SKM-1 (cell line): Measurements from ENCODE around the gene COL5A1.
"Not testable (repeated sequence)": the region's sequence is repeated elsewhere in the genome, so short reads cannot be mapped to it uniquely, and the experiment has no call there.

ENCODE experiments used
- DNase-seq: peaks from one replicate; lab custom pipeline; 2025; ENCODE audit not compliant: unreplicated experiment; lab: John Stamatoyannopoulos, UW

Gene COL5A1

GRCh38 chr9:134638502-134639090, 3.0 kb upstream of the COL5A1 start:
- DNase-seq, result no peak

DNA sequence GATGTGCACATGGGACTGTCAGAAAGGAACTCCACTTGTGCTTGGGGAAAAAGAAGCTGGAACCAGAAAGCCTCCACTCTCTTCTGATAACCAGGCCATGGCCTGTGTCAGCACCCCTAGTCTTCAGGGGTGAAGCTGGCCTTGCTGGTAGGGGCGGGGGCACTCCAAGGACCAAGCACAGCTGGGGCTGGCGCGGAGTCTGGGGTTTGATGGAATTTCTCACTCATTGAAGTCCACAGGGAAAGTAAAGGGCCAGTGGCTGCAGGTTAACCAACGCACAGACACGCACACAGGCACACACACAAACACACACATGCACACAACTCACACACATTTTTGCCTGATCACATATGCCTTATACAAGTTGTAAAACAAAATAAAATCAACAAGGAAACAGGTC, 1.6 kb upstream of the COL5A1 start:
- no peak for DNase-seq

- DNase-seq, result no peak
These were observed 964 bp upstream of the COL5A1 start for GRCh38 chr9:134640506-134641172.

- DNase-seq, result no peak
These were observed 384 bp downstream of the COL5A1 start for GRCh38 chr9:134641990-134642384.

DNA sequence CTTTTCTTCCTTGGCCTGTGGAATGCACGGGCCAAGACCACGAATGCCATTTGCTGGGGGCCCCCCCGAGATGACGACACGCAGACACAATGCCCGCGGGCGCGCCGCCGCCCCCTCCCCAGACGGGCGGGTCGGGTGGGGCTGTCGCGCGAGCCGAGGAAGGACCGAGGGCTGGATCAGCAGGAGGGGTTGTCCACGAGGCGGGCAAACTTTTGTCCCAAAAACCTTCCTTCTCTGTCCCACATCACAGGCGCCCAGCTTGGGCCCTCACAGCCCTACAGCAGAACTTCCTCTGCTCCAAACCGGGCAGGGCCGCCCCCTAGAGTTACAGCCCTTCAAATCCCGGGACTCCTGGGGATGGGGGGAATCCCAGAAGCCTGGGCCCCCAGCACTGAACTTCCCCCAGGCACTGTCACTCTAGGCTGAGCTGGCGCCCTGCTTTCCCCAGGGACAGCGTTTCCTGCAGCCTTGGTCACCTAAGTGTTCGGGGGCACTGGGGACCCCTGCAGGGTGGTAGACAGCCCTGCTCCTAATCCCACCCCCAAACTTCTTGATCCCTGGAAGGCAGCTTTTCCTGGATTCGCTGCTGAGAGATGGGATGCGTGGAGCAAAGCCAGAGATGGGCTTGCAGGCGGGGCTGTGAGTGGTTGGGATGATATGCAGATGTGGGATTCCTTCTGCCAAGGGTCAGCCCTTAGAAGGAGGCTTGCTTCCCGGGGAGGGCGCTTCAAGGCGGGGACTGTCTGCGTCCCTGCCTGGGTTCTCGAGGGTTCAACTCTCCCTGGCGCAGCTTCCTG, 980 bp downstream of the COL5A1 start:
- no peak for DNase-seq

GRCh38 chr9:134643222-134643671, 1.6 kb downstream of the COL5A1 start:
- DNase-seq, result no peak

- DNase-seq, result not testable (repeated sequence)
These were observed 2.8 kb downstream of the COL5A1 start for GRCh38 chr9:134644401-134644724.

GRCh38 chr9:134644725-134645606, 3.4 kb downstream of the COL5A1 start:
- no peak for DNase-seq

- no peak for DNase-seq
These were observed 4.2 kb downstream of the COL5A1 start for GRCh38 chr9:134645607-134646365.

- no peak for DNase-seq
These were observed 5.9 kb downstream of the COL5A1 start for GRCh38 chr9:134647359-134648080.

GRCh38 chr9:134648701-134649530, 7.3 kb downstream of the COL5A1 start:
- DNase-seq, result no peak

GRCh38 chr9:134650431-134651190, 9.0 kb downstream of the COL5A1 start:
- no peak for DNase-seq

- DNase-seq, result no peak
These were observed 9.8 kb downstream of the COL5A1 start for GRCh38 chr9:134651226-134651905.

GRCh38 chr9:134652291-134653225, 11.0 kb downstream of the COL5A1 start:
- no peak for DNase-seq

GRCh38 chr9:134653259-134654009, 11.8 kb downstream of the COL5A1 start:
- DNase-seq, result no peak

DNA sequence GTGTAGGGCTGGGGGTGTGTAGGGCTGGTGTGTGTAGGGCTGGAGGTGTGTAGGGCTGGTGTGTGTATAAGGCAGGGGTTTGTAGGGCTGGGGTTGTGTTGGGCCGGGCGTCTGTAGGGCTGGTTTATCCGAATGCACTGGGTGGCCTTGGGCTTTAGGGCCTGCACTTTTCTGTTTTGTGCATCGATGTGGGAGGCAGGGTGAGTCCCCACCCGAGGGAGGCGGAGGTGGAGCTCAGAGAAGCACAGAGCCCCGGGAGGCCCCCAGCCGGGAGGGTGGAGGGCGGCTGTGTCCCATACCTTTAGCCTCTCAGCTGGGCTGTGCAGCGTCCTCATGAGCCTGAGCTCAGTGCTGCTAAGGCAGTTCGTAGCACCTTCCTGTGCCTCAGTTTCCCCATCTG, 13.5 kb downstream of the COL5A1 start:
- DNase-seq, result no peak
